HEK293 (cell line): Measurements from ENCODE around the gene LRRC70.

ENCODE experiments used
- CTCF ChIP-seq: fragments of 450-650 bp; formaldehyde crosslinking; IDR thresholded peaks from 2 replicates; pipeline ENCODE4 v1.5.1; 2016; ENCODE audit warnings: missing biosample characterization, missing genetic modification characterization
- ZNF24 ChIP-seq: fragments of 450-650 bp; formaldehyde crosslinking; IDR thresholded peaks from 2 replicates; pipeline ENCODE4 v1.5.1; 2016; ENCODE audit warnings: missing biosample characterization, missing genetic modification characterization

GRCh38 chr5:62536232-62536631, 42.4 kb upstream of the LRRC70 start:
- TF ChIP-seq ZNF24 (tag by site-specific recombination) (no peak), CTCF (tag by site-specific recombination) (no peak)
